Activated CD4-positive, CD25-positive, alpha-beta regulatory T cell treated with anti-CD3 and anti-CD28 coated beads, Interleukin-2, amount 50 U/mL, for 24 hours (primary cell): ENCODE results near the gene NCAM1.

Experiments
- ATAC-seq, 2 donors: fragments of 150-1000 bp; cut with Tn5 transposase; one replicate each; pipeline ENCODE4 v1.10.0; 2021; ENCODE audit warnings: mild to moderate bottlenecking in 1 of 2, moderate library complexity in 1 of 2

Gene NCAM1

DNA sequence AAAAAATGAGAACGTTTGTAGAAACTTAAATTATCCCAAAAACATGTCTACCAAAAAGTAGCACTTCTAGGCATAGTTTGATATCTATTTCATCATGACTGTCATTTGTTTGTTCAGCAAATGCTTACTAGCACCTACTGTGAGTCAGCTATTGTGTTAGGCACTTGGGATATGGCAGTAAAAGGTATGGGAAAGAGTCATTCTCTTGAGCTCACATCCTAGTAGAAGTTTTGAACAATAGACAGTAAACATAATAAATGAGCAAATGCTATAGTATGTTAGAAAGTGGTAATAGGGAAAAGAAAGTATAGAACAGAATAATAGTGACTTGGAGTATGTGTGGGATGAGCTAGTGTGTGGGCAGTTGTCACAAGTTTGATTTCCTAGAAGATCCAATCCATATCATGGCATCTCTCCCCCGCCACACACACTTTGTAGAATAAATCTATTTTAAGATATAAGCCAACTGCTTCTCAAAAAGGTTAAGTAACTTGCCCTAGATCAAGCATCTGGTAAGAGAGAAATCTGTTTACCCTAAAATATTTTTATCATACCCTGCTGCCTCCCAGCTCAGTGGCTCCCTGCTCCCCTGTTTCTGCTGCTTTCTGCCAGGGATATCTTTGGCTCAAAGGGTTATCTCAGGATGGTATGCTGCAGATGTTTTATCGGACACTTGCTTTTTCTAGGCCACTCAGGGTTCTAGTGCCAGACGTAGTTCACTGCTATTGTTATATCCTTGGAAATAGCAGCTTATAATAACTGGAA is 129.7 kb downstream of the NCAM1 start:
- no peak for ATAC-seq

DNA sequence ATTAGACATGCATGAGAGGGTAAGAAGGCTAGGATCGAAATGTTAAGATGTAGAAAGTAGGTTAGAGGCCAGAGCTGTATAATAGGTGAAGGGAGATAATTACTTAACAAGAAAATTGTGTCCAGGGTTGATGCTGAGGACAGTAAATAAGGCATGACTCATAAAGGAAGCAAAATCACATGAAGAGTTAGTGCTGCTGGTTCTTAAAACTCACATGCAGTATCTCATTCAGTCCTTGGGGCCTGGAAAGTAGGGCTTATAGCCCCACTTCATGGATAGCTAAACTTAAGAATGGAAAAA is 130.2 kb downstream of the NCAM1 start:
- no peak for ATAC-seq

DNA sequence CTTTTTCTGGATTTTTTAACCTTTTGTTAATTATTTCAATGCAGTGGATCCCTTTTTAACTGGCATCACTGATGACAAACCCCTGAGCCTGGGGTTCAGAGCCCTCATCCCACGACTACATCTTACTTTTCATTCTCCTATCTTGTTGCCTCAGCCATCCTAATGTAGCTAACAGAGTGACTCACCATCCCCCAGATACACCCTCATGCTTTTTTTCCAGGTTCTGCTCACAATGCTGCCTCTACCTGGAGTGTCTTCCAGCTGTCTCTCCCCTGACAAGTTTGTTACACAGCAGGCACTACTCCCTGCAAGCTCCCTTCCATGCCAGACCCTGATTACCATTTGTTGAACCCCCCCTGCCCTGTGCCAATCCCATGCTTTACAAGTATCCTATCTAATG is 135.4 kb downstream of the NCAM1 start:
- no peak for ATAC-seq

DNA sequence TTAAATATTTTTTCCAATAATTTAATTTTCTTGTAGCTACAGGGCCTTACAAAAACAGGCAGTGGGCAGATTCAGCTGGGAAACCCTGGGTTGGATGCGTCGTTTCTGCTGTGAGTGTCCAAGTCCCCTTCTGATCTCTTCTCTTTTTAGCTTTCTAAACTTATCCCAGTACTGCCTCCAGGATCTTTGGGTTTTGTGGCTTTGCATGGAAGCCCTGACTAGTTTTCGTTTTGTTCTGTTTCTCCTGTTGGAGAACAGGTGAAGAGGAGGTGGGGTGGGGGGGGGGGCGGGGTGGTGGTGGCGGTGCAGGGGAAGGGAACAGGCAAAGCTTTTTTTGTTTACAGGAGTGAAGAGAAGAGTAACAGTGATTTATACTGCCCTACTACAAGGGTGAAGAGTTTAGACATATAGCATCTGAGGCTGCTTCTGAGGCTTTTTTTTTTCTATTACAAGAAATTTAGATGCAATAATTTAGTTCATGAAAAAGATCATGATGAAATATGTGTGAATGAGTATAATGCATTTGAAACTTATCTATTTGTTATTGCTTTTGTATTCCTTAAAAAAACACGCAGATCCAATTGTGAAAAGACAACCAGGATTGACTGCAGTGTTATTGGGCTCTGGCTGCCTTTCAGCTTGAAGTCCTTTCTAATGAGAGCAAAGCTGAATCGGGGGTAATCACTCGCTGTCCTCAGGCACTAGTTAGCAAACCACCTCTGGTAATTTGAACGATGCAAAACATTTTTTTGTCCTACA is 142.9 kb downstream of the NCAM1 start:
- ATAC-seq = no peak

DNA sequence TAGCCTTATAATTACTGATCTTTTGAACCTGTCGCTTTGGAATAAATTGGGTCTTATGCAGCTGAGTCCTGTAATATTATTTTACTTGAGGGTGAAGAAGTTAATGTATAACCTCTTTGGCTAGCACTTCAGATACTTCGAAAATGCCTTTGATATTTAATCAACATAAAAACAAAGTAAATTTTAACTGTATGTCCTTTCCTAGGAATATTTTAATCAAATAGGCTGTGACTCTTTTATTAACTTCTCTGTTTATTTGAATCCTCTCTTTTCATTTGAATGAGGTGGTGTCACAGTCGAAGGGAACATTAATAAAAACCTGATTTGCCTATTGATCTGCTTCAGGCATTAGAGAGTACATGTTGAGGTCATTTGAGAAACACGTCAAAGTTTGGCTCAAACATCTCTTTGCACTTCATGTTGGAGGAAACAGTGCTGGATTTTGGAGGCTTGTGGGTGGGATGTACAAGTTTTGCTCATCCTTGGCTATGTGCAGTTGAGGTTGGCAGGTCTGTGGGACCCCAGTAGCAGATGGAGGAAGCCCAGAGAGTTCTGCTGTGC is 143.6 kb downstream of the NCAM1 start:
- no peak for ATAC-seq

DNA sequence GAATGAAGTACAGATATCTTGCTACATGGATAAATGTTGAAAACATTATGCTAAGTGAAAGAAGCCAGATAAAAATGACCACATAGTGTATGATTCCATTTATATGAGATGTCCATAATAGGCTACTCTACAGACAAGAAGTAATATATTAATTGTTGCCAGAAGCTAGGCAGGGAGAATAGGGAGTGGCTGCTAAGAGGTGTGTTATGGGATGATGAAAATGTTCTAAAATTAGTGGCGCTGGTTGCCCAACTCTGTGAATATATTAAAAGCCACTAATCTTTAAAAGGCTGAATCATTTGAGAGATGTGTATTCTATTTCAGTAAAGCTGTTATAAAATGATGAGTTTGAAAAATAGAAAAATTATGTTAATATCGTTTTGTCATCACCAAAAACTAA is 144.4 kb downstream of the NCAM1 start:
- no peak for ATAC-seq

DNA sequence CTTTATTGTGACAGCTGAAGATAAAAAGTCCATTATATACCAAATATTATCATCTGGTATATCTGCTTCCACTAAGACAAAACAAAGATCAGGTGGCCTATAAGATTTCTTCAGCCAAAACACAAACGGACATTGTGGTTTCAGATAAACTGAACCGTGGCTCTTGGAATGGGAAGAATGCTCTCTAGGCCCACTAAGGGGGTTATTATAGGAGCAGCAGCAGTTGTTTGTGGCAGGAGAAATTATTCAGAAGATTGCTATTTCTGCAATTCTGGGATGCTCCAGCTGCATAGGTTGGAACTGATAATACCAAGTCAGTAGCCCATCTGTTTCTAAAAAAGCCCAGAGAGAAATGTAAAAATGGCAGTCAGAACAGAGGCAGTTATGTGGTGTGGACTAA is 145.3 kb downstream of the NCAM1 start:
- ATAC-seq = no peak

DNA sequence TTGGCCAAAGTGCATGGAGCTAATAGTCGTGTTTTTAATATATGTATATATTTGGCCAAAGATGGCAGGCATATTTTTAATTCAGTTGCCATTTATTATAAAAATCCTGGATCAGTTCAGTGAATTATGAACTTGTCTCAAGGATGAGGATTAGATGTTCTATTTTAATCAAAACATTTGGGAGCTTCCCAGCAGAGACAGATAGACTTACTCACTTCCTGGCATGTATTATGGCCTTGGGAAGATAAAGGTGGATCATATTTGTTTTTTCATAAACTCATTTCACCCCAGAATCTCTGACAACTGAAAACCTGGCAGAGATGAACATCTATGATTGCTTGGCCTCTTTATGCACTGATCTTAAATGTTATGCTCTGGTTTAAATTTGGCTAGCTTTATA is 148.8 kb downstream of the NCAM1 start:
- no peak for ATAC-seq

DNA sequence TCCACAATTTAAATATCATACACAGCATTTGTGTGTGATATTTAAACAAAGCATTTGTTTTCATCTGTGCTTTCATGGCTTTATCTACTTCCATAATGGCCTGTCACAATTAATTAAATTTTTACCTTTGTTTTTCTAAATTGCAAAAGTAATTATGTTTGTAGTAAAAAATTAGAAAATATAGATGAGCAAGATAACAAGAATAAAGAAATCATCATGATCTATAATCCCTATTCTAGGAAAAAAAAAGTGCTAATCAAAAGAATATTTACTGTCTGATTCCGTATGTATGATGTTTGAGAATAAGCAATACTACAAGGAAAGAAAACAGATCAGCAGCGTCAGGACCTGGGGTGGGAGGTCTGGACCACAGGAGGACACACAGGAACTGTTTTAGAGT is 149.9 kb downstream of the NCAM1 start:
- no peak for ATAC-seq

DNA sequence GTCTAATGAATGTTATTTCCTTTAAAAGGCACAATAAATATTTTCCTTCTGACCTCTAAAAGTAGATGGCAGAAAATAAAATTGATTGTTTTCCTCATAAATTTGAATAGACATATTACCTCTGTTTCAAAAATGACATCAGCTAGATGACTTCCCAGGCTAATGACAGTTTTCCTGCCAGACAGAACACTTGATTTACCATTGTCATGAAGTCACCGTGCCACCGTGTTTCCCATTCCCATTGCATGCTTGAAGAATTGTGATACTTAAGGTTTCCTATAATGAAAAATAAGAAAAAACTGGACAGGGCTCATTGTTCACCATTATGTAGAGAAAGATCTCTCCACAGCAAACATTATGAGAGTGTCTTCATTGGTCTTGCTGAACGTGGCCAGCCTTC is 151.1 kb downstream of the NCAM1 start:
- no peak for ATAC-seq

DNA sequence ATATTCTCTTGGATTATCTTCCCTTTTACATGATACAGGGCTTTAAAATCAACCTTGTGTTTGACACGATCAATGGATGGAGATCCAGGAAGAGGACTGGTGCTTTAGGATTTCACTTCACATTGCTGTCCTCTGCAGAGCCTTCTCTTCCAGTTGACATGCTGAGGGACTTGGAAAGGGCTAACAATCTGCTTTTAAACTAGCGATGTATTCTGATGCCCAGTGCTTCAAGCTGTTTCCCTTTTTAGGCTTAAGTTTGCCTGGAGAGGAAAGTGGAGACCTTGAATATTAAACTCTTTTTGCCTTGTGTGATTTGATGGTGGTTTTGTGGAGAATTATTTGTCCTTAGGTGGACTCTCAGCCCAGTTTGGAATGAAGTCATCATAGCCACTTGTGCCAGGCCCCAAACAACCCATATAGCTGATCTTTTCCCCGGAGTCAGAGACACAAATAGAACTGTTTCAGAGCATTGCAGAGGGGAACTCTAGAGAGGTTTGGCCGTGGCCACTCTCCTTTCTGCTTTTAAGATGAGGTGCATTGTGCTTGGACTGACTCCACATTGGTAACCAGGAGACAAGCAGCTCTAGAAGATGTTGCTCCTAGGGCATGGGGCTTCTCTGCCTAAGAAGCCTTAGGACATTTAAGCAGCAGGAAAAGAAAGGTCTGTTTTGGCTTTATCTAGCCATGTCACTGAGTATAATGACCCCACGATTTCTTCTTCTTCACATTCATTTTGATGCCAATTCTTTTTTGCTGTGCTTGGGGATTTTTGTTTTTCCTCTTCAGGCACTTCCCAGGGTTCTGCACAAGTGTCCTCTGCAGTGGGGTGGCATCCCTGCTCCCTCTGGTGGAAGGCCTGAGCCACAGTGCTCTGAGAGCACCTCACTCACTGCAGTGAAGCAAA is 152.8 kb downstream of the NCAM1 start:
- no peak for ATAC-seq

DNA sequence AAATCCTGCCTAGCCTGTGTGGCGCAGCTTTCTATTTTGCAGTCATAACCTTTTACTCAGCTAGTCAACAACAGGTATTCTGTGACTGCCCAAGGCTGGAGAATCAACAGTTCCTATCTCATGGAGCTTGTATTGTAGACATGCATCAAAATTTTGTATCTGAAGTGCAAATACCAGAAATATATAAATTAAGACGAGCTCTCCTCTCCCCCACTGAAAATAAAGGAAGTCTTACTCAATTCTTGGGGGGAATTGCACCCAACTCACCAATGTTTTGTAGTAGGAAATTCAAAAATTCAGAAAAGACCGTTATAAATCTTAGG is 153.4 kb downstream of the NCAM1 start:
- ATAC-seq = no peak

DNA sequence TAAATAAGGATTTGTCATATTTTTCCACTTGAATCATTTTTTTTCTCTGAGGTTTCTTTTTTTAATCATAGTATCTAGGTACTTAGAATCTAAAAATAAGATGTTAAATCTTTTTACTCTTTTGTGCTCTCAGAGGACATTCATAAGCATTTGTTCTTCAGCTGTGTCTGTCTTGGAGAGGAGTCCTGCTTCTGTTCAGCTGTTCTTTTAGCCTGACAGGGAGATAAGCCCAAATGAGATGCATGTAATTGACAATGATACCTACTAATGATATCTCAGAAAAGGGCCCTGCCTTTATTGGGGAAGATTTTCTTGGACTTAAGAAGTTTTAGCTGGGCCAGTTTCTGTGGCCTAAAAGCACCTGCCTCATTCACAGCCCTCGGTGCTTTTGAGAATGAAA is 156.9 kb downstream of the NCAM1 start:
- ATAC-seq = no peak

DNA sequence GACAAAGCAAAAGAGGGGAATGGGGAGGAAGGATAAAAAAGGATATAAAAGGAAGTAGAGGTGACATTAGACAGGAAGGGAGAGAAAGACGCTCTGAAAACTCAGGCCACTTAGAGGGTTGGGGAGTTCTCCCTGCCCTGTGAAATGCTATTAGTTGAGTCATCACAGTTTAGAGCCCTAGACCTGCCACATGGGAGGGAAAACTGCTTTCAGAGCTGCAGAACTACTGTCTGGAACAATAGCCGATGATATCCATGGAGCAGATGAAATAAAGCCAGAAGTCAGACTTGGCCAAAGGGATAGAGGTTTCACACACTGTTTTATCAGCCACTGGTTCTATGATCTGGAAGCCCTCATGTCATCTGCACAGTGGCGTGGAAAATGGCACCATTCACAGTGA is 157.9 kb downstream of the NCAM1 start:
- no peak for ATAC-seq

DNA sequence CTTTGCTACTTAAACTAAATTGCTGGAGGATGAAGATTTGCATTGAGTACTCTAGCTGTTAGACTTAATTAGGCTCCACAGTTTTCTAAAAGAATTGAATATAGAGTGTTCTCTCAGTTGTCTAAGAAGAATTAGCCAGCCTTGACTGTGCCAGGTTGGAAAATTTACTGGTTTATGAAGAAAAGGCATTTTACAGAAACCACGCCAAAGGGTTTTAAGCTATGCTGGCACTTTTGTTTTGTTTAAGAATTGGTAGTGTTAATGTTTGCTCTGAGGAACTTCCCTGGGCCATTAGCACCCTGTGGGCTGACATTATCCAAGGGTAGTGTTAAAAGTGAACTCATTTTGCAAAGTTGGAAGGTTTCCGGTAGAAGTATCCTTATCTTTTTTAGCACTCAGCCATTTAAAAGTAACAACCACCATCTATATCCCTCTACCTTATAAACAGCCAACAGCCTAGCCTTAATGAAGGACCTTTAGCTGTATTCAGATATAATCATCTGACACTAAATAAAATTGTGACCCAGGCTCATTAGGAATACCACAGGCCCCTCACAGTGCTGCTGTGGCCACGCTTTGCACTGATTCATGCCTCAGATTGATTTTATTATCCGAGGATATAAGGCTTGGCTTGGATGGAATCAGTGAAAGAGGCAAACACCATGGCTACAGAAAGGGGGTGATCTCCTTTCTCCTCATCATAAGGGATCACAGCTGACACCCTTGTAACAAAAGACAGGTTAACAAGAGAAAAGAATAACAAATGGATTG is 158.9 kb downstream of the NCAM1 start:
- ATAC-seq = no peak

DNA sequence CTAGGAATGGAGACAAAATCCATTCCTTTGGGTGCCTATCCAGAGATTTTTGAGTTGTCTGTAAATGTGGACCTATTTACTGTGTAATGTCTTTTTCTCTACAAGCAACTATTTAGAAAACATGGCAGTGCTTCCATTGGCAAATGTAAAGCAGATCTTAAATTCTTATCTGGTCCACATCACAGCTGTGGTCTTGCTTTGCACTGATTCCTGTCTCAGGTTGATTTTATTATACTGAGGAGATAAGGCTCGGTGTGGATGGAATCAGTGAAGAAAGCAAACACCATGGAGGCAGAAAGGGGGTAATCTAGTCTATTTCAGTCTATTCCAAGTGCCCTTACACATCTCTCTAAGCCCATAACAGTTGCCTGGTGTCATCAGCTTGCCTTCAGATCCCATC is 160.5 kb downstream of the NCAM1 start:
- ATAC-seq = no peak

DNA sequence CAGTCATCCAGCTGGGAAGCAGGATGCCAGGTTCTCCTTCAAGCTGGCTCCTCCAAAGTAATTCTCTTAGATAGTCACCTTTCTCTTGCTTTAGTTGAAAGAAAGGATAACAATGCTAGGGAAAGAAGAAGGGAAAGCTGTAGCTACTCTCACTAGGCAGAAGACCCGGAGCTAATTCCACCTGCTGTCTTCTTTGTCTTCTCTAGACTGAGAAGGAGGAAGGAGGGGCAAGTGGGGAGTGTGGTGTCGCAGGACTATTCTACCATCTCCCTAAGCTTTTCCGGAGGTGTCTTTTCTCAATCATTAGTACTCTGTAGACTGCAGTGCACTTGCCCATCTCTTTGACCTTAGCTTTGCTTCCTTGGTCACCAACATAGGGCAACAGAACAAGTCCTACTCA is 162.8 kb downstream of the NCAM1 start:
- ATAC-seq = no peak

DNA sequence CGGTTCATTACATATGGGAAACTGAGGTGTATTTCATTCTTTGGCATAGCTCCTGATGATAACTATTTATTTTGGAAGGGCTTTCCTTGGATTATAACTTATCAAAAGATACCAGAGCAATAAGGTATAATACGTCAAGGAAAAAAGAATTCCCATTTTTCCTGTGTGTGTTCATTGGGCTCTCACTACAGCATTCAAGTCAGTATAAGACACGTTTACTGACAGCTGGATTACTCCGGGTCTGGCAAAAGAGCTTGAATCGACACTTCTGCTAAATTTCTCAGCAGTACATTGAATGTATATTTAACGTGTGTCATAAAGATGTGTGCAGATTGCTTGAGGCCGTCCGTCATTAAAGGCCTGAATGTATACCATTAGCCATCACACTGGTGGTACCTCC is 163.4 kb downstream of the NCAM1 start:
- no peak for ATAC-seq

DNA sequence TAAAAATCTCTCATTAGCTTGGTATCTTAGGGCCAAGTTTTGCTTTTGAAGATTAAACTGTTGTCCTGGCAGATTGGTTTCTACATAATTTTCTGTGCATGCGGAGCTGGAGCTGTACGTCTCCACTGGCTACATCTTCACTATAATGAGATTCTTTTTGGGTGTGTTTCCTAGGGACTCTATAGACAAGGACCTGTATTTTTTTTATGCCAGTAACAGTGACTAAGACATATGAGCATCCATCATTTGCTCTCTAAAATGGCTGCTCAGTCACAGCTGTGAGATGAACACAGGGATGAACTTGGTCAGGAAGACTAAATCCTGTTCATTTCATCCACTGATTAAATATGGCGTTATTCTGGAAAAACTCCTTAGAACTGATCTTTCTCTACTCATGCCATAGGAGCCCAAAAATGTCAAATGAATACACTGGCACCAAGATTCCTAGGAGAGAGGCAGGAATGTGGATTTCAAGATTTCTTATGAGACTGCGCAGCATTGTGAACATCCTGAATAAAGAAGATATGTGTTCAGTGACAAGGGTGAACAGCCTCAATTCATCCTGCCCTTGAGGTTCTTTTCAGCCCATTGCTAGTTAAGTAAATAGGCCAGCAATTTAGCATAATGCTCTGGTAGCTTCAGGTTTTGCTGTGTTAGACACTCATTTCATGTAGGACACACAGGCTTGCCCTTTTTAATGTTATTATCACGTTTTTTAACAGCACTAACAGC is 168.2 kb downstream of the NCAM1 start:
- ATAC-seq = no peak

DNA sequence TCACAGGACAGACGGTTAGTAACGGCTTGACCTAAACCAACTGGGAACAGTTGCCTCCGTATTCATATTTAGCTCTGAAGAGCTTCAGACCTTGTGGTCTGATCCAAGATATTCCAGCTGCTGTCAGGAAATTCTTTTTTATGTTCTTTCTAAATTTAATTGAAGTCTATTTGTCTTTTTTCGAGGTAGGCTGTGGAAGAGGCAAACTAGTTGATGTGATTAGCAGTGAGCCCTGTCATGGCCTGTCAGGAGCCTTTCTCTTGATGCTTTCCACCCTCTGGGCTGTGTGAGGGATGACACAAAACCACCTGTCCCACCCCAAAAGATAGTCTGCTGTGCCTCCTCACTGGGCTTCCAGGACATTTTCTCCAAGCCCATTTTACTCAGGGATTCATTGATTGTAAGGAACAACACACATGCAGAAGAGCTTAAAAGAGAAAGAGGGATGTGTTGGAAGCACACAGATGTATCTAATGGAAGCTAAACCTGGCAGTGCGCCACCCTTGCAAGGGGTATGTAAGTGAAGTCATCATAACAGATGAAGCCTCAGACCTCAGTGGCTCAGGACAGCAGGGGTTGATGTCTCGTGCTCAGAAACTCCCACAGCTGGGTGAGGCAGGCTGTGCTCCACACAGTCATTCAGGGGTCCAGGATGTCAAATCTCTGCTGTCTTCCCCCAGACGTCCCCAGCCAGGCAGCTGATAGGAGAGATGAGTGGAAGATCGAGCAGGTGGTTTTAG is 170.0 kb downstream of the NCAM1 start:
- no peak for ATAC-seq

DNA sequence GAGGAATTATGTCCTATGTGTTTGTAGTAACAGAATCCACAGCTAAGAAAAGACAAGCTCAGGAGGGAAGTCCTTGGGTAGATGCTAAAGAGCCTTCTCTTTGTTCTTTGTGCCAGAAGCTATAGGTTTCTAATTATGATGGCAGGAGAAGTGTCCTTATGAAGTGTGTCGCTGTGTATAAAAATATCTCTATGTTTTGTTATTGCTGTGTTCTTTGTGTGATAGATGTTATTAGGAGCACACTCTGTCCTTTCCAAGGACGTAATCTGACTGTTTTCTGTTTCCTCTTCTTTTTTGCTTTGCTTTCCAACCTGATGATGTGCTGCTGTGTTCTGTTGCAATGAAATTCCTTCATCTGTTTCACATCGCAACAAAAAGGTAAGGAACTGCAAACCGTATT is 171.9 kb downstream of the NCAM1 start:
- ATAC-seq = no peak
